ENCODE results near the gene NKX2-3. TPM values are rescaled to one million over a fixed set of nuclear protein-coding genes. Genes with fewer than 3 reads are reported as not detected.

NKX2-3 gene
- not detected in 2 replicates for total RNA-seq

DNA sequence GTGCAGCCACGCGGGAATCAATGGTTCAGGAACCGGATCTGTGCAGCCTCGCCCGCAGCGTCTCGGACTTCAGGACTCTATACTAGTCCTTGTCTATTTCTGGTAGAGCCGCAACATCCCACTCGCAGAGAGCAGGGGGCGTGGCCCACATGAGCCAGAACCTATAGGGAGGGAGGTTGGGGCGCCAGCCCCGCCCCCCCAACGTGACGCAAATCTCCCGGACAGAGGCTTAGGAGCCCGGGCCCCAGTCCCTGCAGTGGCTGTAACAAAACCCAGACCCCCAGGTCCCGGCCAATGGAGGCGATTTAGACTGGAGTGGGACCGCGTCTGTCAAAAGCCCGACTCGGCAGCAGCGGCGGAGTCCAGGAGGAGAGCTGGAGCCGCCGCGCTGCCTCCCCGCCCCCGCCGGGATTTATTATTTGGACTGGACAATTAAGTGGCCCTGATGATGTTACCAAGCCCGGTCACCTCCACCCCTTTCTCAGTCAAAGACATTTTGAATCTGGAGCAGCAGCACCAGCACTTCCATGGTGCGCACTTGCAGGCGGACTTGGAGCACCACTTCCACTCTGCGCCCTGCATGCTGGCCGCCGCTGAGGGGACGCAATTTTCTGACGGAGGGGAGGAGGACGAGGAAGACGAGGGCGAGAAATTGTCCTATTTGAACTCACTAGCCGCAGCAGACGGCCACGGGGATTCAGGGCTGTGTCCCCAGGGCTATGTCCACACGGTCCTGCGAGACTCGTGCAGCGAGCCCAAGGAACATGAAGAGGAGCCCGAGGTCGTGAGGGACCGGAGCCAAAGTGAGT lies at the start of gene NKX2-3:
NKX2-3 (plus strand) TSS at position 256 of the 809 bp plus-strand sequence; CDS start at position 446, 190 bp downstream.

Other genes with a start within 250 kb of the NKX2-3 start
- gene CNNM1, start 203.6 kb upstream of the NKX2-3 start, total RNA-seq, result under 0.01 and 0.08 TPM in 2 replicates
- 61.2 and 75.9 TPM in 2 replicates for gene GOT1, start 102.3 kb upstream of the NKX2-3 start, total RNA-seq
- gene SLC25A28, start 87.5 kb downstream of the NKX2-3 start, total RNA-seq, result 6.5 and 9.9 TPM in 2 replicates
- gene ENTPD7, start 126.6 kb downstream of the NKX2-3 start, total RNA-seq, result 11.5 and 13.4 TPM in 2 replicates
- gene COX15, start 199.2 kb downstream of the NKX2-3 start, total RNA-seq, result 23.6 and 24.7 TPM in 2 replicates
- gene CUTC, start 199.3 kb downstream of the NKX2-3 start, total RNA-seq, result 17.6 and 26.2 TPM in 2 replicates
- 0.15 and 0.39 TPM in 2 replicates for gene ABCC2, start 249.7 kb downstream of the NKX2-3 start, total RNA-seq